ENCODE measurements around the gene NDOR1.

NDOR1 gene

DNA sequence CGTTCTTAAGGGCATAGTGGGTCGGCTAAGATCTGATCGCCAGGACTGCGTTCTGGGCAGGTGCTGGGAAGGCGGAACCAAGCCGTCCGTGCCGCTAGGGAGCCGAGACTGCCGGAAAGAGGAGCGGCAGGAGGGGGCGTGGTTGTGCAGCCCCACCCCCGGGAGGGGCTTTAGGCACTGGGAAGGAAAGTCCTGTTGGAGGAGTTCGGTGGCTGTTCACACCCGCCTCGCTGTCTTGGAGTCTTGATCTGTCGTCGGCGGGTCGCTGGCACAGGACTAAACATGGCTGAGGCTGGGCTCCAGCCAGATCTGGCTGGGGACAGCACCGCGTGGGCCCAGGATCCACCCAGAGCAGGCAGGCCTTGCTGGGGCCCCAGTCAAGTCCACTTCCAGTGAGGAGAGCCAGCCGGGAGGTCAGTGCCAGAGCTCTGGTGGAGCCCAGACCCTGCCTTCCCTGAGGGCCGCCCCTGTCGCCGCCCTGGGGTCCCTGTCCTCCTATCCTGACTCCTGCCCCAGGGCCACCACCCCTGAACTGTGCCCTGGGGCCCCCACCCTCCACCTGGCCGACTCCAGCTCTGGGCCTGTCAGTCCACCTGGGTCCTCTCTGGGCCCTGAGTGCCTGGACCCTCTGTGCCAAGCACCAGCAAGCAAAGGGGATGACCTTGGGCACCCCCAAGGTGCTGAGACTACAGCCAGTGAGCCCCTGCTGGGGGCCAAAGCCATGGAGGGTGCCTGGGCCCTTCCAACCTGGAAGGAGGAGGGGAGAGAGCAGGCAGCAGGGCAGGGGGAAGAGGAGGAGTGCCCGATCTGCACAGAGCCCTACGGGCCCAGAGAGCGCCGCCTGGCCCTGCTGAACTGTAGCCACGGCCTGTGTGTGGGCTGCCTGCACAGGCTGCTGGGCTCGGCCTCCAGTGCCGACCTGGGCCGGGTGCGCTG lies 12.0 kb downstream of the NDOR1 start:
- in situ Hi-C loops (cut with HindIII; ENCODE audit: low sequenced_read_pairs), result no loop called here

DNA sequence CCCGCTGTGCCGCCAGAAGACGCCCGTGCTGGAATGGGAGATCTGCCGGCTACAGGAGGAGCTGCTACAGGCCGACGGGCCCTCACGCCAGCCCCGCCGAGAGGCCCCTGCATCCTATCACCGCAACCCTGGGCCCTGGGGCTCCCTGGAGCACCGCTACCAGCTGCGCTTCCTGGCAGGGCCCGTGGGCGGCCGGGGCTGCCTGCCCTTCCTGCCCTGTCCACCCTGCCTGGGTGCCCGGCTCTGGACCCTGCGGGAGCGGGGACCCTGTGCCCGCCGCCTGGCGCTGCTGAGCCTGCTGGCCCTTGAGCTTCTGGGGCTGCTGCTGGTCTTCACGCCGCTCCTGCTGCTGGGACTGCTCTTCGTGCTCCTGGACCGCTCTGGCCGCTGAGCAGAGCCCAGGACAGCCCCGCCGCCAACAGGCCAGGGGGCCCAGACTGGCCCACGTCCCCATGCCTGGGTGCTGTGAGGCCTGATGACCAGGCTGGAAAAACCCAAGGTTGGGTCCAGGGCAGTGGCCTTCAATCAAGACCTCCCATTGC lies 12.8 kb downstream of the NDOR1 start:
- in situ Hi-C loops (cut with HindIII; ENCODE audit: low sequenced_read_pairs), result no loop called here

DNA sequence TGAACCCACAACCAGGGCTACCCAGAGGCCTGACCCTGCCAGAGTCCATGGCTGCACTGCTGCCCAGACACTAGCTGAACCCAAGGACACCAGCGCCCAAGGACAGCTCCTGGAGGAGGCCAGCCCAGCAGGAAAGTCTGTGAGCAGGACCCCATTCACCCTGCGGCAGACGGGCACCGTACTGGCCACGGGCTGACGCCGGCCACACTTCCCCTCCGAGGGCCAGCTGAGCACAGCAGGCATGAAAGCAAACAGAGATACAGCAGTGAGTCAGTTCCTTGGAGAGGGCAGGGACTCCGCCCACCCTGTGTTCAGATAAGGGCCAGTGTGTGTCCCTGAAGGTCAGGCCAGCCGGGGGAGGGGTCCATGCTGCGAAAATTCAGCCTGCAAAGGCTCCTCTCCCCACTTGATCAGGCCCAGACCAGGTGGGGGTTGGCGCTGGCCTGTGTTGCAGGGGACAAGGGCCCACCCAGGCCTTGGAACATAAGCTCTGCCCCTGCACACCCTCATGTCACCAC lies 13.3 kb downstream of the NDOR1 start:
- in situ Hi-C loops (cut with HindIII; ENCODE audit: low sequenced_read_pairs), result no loop called here

DNA sequence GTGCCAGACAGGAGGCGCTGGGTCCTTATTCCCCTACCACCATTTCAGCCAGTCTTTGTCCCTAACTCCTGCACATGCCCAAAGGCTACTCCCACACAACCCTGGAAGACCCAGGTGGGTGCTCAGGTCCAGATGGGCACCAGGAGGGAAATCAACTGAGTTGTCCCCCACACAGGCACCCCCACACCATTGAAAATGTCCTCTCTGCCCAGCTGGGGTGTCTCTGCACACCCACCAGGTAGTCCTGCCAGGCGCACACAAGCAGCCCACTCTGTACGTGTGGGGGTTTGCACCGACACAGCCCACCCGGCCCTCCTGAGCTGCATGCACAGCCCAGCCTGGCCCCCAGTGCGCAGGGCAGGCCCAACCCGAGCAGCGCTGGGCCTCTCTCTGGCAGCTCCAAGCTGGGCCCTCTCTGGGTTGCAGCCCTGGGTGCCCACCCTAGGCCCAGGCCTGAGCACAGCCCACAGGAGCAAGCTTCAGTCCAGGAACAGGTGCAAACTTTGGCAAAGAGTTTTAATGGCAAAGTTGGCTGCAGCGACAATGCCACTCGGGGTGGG lies 14.3 kb downstream of the NDOR1 start:
- in situ Hi-C loops (cut with HindIII; ENCODE audit: low sequenced_read_pairs), result no loop called here

DNA sequence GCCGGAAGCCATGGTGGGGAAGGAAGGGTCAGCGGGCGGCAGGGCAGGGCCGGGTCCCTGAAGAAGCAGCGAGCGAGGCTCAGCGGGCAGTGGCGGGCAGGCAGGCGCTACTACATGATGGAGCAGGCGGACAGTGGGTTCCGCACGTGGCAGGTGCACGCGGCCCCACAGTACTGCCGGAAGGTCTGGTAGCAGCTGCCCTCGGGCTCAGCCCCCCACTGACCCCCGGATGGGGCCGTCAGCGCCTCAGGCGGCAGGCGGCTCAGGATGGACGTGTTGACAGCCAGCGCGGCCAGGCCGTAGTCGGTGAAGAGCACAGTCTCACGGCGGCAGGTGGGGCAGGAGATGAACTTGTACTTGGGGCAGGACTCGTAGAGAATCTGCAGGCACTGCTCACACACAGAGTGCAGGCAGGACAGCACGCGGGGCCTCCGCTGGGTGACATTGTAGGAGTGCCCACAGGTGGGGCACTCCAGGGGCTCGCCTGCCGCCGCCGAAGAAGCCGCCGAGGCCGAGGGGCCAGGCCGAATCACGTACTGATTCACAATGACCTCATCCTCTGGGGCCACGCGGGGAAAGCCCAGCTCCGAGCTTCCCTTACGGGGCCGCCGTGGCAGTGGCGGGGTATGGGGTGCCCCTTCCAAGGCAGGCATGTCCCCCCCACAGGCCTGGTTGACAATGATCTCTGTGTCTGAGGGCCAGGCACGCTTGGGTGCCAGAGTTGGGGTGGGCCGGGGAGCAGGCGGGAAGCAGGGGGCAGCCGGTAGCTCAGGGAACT lies 15.0 kb downstream of the NDOR1 start:
- in situ Hi-C loops (cut with HindIII; ENCODE audit: low sequenced_read_pairs), result no loop called here

DNA sequence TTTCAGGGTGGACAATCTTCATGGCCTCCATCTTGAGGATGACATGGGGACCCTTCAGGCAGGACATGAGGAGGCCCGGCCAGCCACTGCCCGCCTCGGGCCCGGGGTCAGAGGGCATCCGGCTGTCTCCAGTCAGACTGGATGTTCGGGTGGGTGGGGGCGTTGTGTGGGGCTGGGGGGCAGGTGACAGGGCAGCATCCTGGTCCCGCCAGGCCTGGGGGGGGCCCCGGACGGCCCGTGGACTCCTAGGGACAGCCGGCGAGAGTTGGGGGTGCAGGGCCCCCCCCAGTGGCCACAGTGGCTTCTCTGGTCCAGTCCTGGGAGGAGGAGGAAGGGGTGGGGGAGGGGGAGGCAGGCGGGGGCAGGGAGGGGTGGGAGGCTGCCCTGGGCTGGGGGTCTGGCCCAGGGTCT lies 15.6 kb downstream of the NDOR1 start:
- in situ Hi-C loops (cut with HindIII; ENCODE audit: low sequenced_read_pairs), result no loop called here

DNA sequence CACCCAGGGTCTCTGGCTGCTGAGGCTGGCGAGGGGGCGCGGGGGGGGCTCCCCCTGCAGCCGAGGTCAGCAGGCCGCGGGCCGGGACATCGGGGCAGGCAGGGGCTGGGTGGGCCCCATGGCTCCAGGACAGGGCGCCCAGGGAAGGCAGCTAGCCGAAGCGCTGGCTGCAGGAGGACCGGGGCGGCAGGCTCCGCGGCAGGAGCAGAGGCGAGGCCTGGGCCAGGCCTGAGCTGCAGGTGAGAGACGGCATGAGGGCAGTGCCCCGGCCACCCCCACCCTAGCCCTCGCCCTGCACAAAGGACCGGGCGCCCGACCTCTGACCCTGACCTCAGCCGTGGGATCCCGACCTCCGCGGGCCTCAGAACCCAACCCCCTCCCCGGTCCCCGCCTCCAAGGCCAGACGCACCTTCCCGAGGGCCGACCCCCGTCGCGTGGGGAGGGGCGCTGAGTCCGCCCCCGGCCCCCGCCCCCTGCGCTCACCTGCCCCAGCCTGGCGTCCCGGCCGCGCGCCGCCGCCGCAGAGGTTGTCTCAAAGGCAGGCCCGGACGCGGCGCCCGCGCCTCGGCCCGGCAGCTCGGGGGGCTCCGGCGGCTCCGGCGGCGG lies 16.1 kb downstream of the NDOR1 start:
- in situ Hi-C loops (cut with HindIII; ENCODE audit: low sequenced_read_pairs), result no loop called here

DNA sequence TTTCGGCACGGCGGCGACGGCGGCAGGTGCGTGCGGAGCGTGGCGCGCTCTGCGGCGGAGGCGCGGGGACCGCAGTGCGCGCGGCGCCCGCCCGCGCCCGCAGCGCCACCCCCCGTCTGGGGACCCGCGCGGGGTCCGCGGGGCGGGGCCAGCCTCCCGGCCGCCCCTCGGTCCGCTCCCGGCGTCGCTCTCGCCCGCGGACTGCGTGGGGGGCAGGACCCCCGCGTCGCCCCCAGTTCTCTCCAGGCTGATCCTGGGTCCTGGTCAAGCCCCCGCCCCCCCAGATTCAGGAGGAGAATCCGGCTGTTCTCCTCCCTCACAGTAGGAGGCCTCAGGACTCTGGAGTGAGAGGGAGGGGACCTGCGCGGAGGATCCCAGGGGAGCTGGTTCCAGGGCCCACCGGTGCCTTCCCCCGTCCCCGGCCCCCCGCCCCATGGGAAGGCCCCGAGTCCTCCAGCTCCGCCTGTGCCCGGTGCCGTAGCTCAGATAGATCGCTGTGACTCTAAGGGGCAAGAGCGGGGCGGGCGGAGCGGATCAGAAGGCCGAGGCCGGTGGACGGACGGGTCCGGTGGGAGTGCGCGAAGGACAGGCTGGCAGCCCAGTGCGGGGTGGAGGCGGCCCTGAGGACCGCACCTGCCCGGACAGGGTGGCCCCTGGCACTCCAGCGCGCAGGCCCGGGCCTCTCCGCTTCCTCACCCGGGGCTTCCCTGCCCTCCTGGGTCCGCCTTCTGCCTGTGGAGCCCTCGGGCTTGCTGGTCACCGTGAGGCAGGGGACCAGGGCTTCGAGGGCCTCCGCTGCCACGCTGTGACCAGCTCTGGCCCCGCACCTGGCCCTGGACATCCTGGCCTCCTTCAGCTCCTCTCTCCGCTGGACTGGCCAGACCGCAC lies 16.9 kb downstream of the NDOR1 start, which contains the start of gene RNF208:
Gene RNF208, minus strand, starts transcription at position 51 of the 888 bp plus-strand sequence. CDS start 1,028 bp downstream, outside the sequence.
- in situ Hi-C loops (cut with HindIII; ENCODE audit: low sequenced_read_pairs), result no loop called here

DNA sequence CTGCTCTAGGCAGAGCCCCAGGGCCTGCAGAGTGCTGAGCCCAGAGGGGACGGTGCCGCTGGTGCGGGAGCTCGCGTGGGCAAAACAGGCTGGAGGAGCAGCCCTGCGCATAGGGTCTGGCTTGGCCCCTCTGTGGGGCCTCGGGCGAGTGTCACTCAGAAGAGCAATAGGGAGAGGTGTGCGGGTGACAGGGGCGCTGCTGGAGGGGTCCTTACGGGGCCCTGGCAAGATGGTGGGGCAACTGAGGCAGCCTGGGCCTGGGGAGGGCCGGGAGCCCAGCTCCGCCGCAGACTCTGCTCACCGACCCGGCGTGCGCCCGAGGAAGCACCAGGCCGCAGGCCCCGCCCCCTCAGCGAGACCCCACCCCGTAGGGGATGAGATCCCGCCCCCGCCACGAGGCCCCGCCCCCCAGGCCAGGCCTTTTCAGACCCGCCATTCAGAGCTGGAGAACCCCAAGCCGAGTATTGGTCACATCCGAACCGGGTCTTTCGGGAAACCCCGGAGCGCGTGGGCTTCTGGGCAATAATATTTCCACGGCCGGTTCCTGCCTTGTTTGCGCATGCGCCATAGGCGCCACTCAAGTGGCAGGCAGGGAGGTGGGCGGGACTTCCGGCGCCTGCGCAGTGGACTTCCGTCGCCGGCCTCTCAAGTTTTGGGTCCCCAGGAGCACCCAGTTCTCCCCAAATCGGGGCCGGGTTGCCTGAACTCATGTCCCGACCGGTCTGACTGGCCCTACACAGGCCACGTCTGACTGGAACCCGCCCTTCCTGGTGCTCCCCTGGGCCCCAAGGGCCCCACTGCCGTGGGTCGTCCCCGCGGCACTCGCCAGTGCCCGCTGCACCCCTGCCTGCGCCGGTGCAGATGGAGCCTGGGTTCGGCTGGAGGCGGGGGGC lies 17.8 kb downstream of the NDOR1 start:
- in situ Hi-C loops (cut with HindIII; ENCODE audit: low sequenced_read_pairs), result no loop called here

DNA sequence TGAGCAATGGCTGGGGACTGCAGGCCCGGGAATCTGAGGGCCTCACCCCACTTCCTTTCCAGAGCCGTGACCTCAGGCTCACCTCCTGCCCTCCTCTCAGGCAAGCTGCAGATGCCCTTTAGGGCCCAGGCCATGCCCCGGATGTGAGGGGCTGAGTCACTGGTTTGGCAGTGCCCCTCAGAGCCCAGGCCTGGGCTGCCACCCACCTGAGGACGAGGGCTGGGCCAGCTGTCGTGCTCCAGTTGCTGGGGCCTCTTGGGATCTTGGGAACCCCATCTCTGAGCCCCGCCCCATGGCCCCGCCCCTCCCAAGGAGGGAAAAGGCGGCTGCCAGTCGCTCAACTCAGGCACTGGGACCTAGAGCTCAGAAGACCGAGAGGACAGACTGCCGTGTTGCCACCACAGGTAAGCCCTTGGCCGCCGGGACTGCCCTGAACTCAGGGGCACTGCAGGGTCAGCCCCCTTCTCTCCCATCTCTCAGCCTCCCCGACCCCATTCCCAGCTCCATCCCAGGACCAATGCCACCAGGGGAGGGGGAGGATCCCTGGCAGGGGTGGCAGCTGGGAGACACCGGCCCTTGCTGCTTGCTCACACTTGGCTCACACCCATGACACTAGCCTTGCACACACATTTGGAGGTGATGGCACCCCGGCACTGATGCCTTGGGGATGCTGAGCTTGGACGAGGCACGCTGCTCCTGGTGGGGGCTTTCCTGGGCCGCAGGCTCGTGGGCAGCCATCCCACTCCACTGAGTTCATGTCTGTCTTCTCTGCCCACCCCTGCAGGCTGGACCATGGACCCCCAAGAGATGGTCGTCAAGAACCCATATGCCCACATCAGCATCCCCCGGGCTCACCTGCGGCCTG lies 19.6 kb downstream of the NDOR1 start, which contains the start of gene CYSRT1:
Gene CYSRT1, plus strand, starts transcription at position 345 of the 865 bp plus-strand sequence. Its CDS starts 448 bp downstream, at position 793.
- in situ Hi-C loops (cut with HindIII; ENCODE audit: low sequenced_read_pairs), result no loop called here

DNA sequence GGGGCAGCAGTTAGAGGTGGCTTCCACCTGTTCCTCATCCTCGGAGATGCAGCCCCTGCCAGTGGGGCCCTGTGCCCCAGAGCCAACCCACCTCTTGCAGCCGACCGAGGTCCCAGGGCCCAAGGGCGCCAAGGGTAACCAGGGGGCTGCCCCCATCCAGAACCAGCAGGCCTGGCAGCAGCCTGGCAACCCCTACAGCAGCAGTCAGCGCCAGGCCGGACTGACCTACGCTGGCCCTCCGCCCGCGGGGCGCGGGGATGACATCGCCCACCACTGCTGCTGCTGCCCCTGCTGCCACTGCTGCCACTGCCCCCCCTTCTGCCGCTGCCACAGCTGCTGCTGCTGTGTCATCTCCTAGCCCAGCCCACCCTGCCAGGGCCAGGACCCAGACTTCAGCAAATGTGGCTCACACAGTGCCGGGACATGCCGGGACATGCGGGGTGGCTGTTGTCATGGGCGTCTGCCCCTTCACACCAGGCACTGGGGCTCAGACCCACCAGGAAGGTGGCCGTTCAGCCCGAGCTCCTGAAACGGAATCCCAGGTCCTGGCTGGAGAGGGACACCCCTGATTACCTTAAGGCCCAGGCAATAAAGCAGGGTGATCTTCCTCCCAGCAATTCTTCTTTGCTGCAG lies 20.3 kb downstream of the NDOR1 start:
- in situ Hi-C loops (cut with HindIII; ENCODE audit: low sequenced_read_pairs), result no loop called here

DNA sequence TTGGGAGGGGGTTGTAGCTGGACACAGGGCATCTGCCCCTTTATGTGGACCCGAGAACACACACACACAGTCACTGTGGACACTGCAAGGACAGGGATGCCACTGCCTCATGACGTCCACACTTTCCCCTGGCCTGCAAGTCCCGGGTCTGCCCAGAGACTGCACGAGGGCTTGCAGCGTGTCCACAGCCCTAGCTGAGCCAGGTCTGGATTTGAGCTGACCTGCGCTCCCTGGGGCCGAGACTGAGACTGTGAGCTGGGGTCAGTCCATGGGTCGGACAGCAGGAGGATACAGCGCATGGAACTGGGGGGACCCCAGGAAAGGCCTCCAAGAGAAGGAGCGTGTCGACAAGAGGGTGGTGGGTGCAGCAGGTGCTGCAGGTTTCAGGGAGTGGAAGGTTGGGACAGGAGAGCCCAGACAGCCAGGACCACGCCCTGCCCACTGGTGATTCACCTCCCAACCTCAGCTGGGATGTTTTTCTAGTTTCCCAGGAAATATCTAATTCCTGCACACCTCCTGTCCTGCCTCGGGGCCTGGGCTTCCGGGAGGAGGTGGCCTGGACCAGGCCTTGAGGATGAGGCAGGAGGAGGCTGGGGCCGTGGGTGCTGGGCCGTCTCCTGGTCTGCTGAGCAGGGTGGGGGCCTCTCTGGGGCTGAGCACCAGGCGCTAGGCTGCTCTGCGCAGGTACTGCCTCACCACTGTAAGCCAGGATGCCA lies 21.0 kb downstream of the NDOR1 start:
- in situ Hi-C loops (cut with HindIII; ENCODE audit: low sequenced_read_pairs), result no loop called here

DNA sequence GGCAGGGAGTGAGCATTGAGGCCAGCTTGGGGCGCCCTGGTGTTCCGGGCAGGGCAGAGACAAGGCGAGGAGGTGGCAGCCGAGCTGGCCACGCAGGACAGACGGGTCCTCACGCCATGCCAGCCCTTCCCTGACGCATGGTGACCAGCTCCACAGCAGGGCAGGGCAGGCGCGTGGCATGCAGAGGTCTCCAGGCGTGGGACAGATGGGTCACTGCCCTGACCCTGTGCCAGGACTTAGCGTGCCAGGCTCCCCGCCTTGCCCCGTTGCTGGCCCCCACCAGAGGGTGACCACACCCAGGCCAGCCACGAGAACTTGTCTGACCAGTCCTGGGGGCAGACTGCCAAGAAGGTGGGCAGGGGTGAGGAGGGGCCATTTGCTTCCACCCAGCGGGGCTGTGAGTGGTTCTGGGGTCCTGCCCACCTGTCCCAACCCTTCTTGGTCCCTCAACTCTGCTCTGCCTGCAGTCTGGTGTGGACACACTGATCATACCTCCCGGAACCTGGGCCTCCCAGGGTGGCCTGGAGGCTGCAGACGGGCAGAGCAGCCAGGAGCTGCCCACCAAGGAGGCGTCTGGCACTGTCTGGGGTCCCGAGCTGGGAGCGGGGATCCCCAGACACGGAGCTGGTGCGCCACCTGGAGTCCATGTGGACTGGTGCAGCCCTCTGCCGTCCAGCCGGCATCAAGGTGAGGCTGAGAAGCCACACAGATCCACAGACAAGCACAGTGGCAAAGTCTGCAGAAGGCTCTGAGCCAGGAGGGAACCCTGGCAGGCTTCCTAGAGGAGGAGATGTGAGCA lies 21.8 kb downstream of the NDOR1 start, which contains the start of gene RNF224:
Gene RNF224, plus strand, starts transcription at position 449 of the 799 bp plus-strand sequence. CDS start 834 bp downstream, outside the sequence.
- in situ Hi-C loops (cut with HindIII; ENCODE audit: low sequenced_read_pairs), result no loop called here

DNA sequence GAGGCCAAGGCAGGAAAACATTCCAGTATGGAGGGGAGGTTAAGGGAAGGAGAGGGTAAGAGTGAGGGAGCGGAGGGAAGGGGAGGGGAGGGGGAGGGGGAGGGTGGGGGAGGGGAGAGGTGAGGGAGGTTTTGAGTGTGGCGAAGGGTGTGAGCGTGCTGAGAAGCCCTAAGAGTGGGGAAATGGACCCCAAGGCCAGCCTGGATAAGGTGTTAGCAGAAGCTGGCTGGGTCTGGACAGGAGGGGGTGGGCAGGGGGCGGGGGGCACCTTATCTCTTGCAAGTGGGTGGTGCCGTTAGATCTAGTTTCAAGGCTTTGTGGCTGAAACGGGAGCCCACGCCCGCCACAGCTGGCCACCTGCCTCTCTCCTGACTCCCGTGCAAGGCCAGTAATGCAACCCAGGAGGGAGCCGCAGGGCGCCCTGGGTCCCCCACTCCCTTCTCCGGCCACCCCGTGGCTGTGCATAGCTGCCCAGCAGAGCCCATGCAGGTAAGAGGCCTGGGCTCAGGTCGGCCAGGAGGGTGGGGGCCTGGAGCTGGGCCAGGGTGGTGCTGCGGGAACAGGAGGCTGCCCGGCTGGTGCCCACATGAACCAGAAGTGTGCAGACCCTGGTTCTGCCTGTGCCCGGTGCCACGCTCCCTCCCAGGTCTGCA lies 22.5 kb downstream of the NDOR1 start:
- in situ Hi-C loops (cut with HindIII; ENCODE audit: low sequenced_read_pairs), result no loop called here

DNA sequence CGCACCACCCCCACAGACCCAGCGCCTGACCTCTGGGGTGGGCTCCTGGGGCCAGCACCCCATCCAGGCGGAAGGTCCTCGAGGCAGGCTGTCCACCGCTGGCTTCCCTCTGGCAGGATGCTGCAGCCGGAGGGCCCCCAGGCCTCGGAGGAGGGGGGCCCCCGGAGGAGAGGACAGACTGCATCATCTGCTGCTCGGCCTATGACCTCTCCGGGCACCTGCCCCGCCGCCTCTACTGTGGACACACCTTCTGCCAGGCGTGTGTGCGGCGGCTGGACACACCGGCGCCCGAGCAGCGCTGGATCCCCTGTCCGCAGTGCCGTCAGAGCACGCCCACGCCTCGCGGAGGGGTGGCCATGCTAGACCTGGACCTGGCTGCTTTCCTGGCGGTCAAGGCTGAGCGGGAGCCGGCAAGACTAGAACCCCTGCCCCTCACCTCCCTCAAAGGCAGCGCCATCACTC lies 23.0 kb downstream of the NDOR1 start:
- in situ Hi-C loops (cut with HindIII; ENCODE audit: low sequenced_read_pairs), result no loop called here

Data from DLD1 (cell line).